GM12891 (cell line): ENCODE results near the gene DYTN.
"Not testable (repeated sequence)": the region's sequence is repeated elsewhere in the genome, so short reads cannot be mapped to it uniquely, and the experiment has no call there.

Source experiments
- POLR2A ChIP-seq: IDR thresholded peaks from 2 replicates; pipeline ENCODE4 v1.6.1; 2011; ENCODE audit warnings: low read depth, low read length, control low read depth
- TAF1 ChIP-seq: IDR thresholded peaks from 2 replicates; pipeline ENCODE4 v1.6.1; 2011; ENCODE audit warnings: low read depth, low read length, control low read depth

- not testable (repeated sequence) for TF ChIP-seq TAF1, POLR2A
These were observed 3.0 kb downstream of the DYTN start for GRCh38 chr2:206715183-206715582.
